CD14-positive monocyte (primary cell): Measurements from ENCODE around the gene LARP7. TPM values are rescaled to one million over a fixed set of nuclear protein-coding genes. Genes with fewer than 3 reads are reported as not detected.

ENCODE experiments used
- DNase-seq, 3 donors: peaks; one replicate each; pipeline ENCODE4 v3.0.0-alpha.2; 2011 to 2022
- H2AFZ ChIP-seq: 2 replicates; pipeline ENCODE4 v1.6.0; 2012; ENCODE audit warnings: mild to moderate bottlenecking, low read depth, low read length, inconsistent platforms; ENCODE audit not compliant: insufficient read depth, poor library complexity, severe bottlenecking
- H3K27ac ChIP-seq, 2 donors: 1 replicate in 1 of 2; 2 replicates in 1 of 2; pipeline ENCODE4 v1.5.1; 2012 to 2013; ENCODE audit warnings: low read length in 2 of 2, control low read depth in 1 of 2, inconsistent platforms in 1 of 2, low read depth in 1 of 2, mild to moderate bottlenecking in 1 of 2
- H3K27me3 ChIP-seq, 2 donors: one replicate each; pipeline versions ENCODE4 v1.6.0 to v1.6.1; 2011 to 2013; ENCODE audit warnings: low read length in 2 of 2; ENCODE audit not compliant: control insufficient read depth in 2 of 2, insufficient read depth in 2 of 2
- H3K36me3 ChIP-seq, 2 donors: replicated peaks in 1 of 2; 1 replicate in 1 of 2; 2 replicates in 1 of 2; pipeline versions ENCODE4 v1.5.1 to v1.6.1; 2012 to 2013; ENCODE audit warnings: low read length in 2 of 2, control low read depth in 1 of 2, inconsistent platforms in 1 of 2, mild to moderate bottlenecking in 1 of 2; ENCODE audit not compliant: insufficient read depth in 2 of 2, control insufficient read depth in 1 of 2
- H3K4me1 ChIP-seq, 2 donors: 1 replicate in 1 of 2; 2 replicates in 1 of 2; pipeline versions ENCODE4 v1.5.1 to v1.6.1; 2012 to 2013; ENCODE audit warnings: low read length in 2 of 2, control low read depth in 1 of 2, inconsistent platforms in 1 of 2, mild to moderate bottlenecking in 1 of 2, moderate library complexity in 1 of 2; ENCODE audit not compliant: insufficient read depth in 2 of 2, control insufficient read depth in 1 of 2
- H3K4me2 ChIP-seq: replicated peaks from 2 replicates; pipeline ENCODE3; 2012; ENCODE audit warnings: low read length, moderate library complexity, mild to moderate bottlenecking; ENCODE audit not compliant: poor library complexity, severe bottlenecking; ENCODE audit errors: extremely low read depth
- H3K4me3 ChIP-seq, 3 experiments: fragments of 200-600 bp in 1 of 3; sonication (generic) in 1 of 3; replicated peaks in 1 of 3; 1 replicate in 2 of 3; 2 replicates in 1 of 3; pipeline ENCODE4 v1.5.1; 2011 to 2013; ENCODE audit warnings: low read length in 3 of 3, mild to moderate bottlenecking in 3 of 3, control low read depth in 2 of 3, low read depth in 2 of 3, inconsistent platforms in 1 of 3, moderate library complexity in 1 of 3
- H3K79me2 ChIP-seq: 2 replicates; pipeline ENCODE4 v1.6.0; 2012; ENCODE audit warnings: mild to moderate bottlenecking, control low read depth, inconsistent platforms, low read length, moderate library complexity; ENCODE audit not compliant: insufficient read depth
- H3K9ac ChIP-seq: 2 replicates; pipeline ENCODE4 v1.6.0; 2017; ENCODE audit warnings: low read length, mild to moderate bottlenecking; ENCODE audit not compliant: insufficient read depth, poor library complexity, severe bottlenecking
- H3K9me3 ChIP-seq, 2 donors: replicated peaks in 1 of 2; 1 replicate in 1 of 2; 2 replicates in 1 of 2; pipeline versions ENCODE4 v1.5.1 to v1.6.1; 2012 to 2013; ENCODE audit warnings: low read length in 2 of 2, control low read depth in 1 of 2; ENCODE audit not compliant: control insufficient read depth in 1 of 2, insufficient read depth in 1 of 2
- H4K20me1 ChIP-seq: 2 replicates; pipeline ENCODE4 v1.6.0; 2012; ENCODE audit warnings: mild to moderate bottlenecking, low read length, control low read depth, moderate library complexity; ENCODE audit not compliant: insufficient read depth
- H3K27ac Mint-ChIP-seq, 7 donors: one replicate each; pipeline ENCODE4 v1.8.0; 2020; ENCODE audit warnings: mild to moderate bottlenecking in 7 of 7, mixed read lengths in 7 of 7, moderate library complexity in 6 of 7, inconsistent platforms in 2 of 7
- H3K27me3 Mint-ChIP-seq, 3 donors: one replicate each; pipeline ENCODE4 v1.8.0; 2021 to 2022; ENCODE audit warnings: low read depth in 3 of 3, mild to moderate bottlenecking in 3 of 3, mixed read lengths in 3 of 3, moderate library complexity in 3 of 3, inconsistent platforms in 1 of 3
- H3K36me3 Mint-ChIP-seq, 2 donors: one replicate each; pipeline ENCODE4 v1.8.0; 2020; ENCODE audit warnings: mixed read lengths in 2 of 2, inconsistent platforms in 1 of 2, mild to moderate bottlenecking in 1 of 2
- H3K4me1 Mint-ChIP-seq: one replicate; pipeline ENCODE4 v1.8.0; 2020; ENCODE audit warnings: mild to moderate bottlenecking, mixed read lengths
- H3K4me3 Mint-ChIP-seq, 2 donors: one replicate each; pipeline ENCODE4 v1.8.0; 2020; ENCODE audit warnings: mild to moderate bottlenecking in 2 of 2, mixed read lengths in 2 of 2, moderate library complexity in 1 of 2
- H3K9me3 Mint-ChIP-seq, 7 donors: one replicate each; pipeline ENCODE4 v1.8.0; 2020 to 2022; ENCODE audit warnings: mixed read lengths in 7 of 7, mild to moderate bottlenecking in 6 of 7, moderate library complexity in 6 of 7, inconsistent platforms in 2 of 7
- CTCF ChIP-seq: fragments of 200-600 bp; IDR thresholded peaks from one replicate; pipeline ENCODE4 v1.8.0; 2022; ENCODE audit warnings: antibody characterized with exemption, mild to moderate bottlenecking
- WGBS: methylation state at CpG from one replicate; pipeline ENCODE4 v1.1.5; 2013; ENCODE audit warnings: missing lambda C conversion rate; ENCODE audit not compliant: insufficient coverage; 5-methylcytosine and 5-hydroxymethylcytosine counted together
- intact Hi-C, 2 donors: fragments of 100-400 bp; cut with micrococcal nuclease; formaldehyde crosslinking; loops; one replicate each; pipeline versions ENCODE4 v1.15.0 to v1.15.1; 2023
- polyA plus RNA-seq, 3 donors: library from polyadenylated mRNA; depleted of rRNA in 1 of 3; unstranded in 2 of 3; stranded (reverse) in 1 of 3; fragments of 300-500 nt in 2 of 3; fragments of >200 nt in 1 of 3; fragmentation: Illumina TruSeq in 2 of 3; gene quantifications; 1 replicate in 2 of 3; 2 replicates in 1 of 3; pipeline ENCODE4 v1.2.3, GENCODE V29; 2012 to 2021

LARP7 gene
- polyA plus RNA-seq, 3 donors = 12.5 to 20.7 (median 14.1) TPM

GRCh38 chr4:112651641-112652040 is 14.7 kb downstream of the LARP7 start:
- Mint-ChIP-seq H3K4me3 (no peak overlapping the region), H3K36me3 (peaks cover 76 to 92% of the 10 kb centered on the region in 2 donors), H3K9me3 (no peaks in the 10 kb centered on the region), H3K4me1 (no peaks in the 10 kb centered on the region), H3K27me3 (peaks cover 0 to 2% (median 0%) of the 10 kb centered on the region in 3 donors), H3K27ac (no peak overlapping the region)
- H3K4me2 ChIP-seq = no peak overlapping the region
- no peak overlapping the region for H3K4me3 ChIP-seq
- no peak overlapping the region for H2AFZ ChIP-seq
- H3K4me1 ChIP-seq = no peaks in the 10 kb centered on the region
- H3K27ac ChIP-seq = no peak overlapping the region
- H3K9me3 ChIP-seq = no peaks in the 10 kb centered on the region
- intact Hi-C loops = no loop called here
- no peaks in the 10 kb centered on the region for H3K79me2 ChIP-seq
- TF ChIP-seq CTCF = no peak
- peaks cover 92 to 100% of the 10 kb centered on the region in 2 donors for H3K36me3 ChIP-seq
- H4K20me1 ChIP-seq = no peaks in the 10 kb centered on the region
- H3K27me3 ChIP-seq = no peaks in the 10 kb centered on the region
- no peak overlapping the region for H3K9ac ChIP-seq
- no peak for DNase-seq

- no peak overlapping the region for H3K9ac ChIP-seq
- no peaks in the 10 kb centered on the region for H3K9me3 ChIP-seq
- Mint-ChIP-seq H3K4me1 (no peaks in the 10 kb centered on the region), H3K27ac (no peak overlapping the region), H3K4me3 (no peak overlapping the region), H3K27me3 (peaks cover 0 to under 1% (median 0%) of the 10 kb centered on the region in 3 donors), H3K9me3 (no peaks in the 10 kb centered on the region), H3K36me3 (peaks cover 74 to 92% of the 10 kb centered on the region in 2 donors)
- no peaks in the 10 kb centered on the region for H3K79me2 ChIP-seq
- H2AFZ ChIP-seq = no peak overlapping the region
- no CpG with 5 or more reads among the region's 1 CpG for WGBS
- H3K27me3 ChIP-seq = no peaks in the 10 kb centered on the region
- no peak overlapping the region for H3K4me3 ChIP-seq
- H3K36me3 ChIP-seq = peaks cover 92 to 100% of the 10 kb centered on the region in 2 donors
- no peak for TF ChIP-seq CTCF
- H3K27ac ChIP-seq = no peak overlapping the region
- H3K4me1 ChIP-seq = no peaks in the 10 kb centered on the region
- H3K4me2 ChIP-seq = no peak overlapping the region
- intact Hi-C loops = no loop called here
- DNase-seq = no peak
- H4K20me1 ChIP-seq = no peaks in the 10 kb centered on the region
Observed at GRCh38 chr4:112652216-112652615, 15.3 kb downstream of the LARP7 start.
